ENCODE measurements around the gene ERC1.

The ERC1 gene

DNA sequence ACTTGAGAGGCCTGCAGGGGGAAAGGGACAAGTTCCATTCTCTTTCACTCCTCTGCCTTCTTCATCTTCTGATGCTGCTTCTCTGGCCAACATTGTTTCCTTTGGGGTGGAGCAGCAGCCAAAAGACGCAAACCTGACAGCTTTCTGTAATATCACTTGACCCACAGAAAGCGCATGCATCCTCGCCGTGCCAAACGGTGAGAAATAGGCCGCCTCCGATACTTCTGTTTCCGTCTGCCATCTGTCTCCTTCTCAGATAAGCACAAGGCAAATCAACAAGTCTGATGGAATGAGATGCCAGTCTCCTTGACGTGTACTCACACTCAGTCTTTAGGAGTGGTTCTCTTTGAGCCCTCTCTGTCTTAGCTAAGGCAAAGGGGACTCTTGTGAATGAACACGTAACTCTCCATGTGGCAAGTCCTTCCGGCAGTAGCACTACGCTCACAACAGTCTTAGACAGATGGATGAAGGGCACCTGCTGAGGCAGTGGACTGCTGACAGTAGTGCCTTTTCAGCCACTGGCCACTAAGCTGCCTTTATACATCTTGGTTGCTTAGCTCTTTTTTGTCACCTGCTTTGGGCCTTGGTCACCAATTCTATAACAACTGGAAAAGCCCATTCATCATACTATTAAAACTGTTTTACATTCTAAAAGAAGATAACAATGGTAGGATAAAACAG, 389.3 kb downstream of the ERC1 start:
- CTCF ChIA-PET = interaction anchor here (0.7 kb wide), 1 partner anchor 826 kb away, joined by 3 read pairs; no protein-coding TSS in a partner anchor
- POLR2A ChIA-PET = interaction anchor here (0.6 kb wide), 1 partner anchor 252 kb away, joined by 3 read pairs; no protein-coding TSS in a partner anchor
- Histone ChIP-seq H3K9me3 (ENCODE audit: control insufficient read depth, insufficient read depth, low read depth, low read length) (no peaks in the 10 kb centered on the region), H3K4me1 (ENCODE audit: control insufficient read depth, insufficient read depth, low read length) (no peaks in the 10 kb centered on the region), H3K4me3 (ENCODE audit: low read depth, low read length) (no peak overlapping the region), H3K27ac (ENCODE audit: extremely low read depth, low read depth, low read length) (no peak overlapping the region), H3K36me3 (ENCODE audit: control insufficient read depth in 2 of 2, insufficient read depth in 1 of 2, low read length in 2 of 2) (no peaks in the 10 kb centered on the region)
- no peak for TF ChIP-seq ZNF610 (tag by site-specific recombination; IDR thresholded peaks at IDR 0.05; ENCODE audit: borderline replicate concordance)
- TF ChIP-seq FEZF1 (tag by site-specific recombination; IDR thresholded peaks at IDR 0.05) = no peak
- no peak for TF ChIP-seq ZEB2 (tag by site-specific recombination; IDR thresholded peaks at IDR 0.05)
- no peak for TF ChIP-seq ZNF416 (tag by site-specific recombination; IDR thresholded peaks at IDR 0.05)
- TF ChIP-seq ZFP69B (tag by site-specific recombination; IDR thresholded peaks at IDR 0.05) = no peak
- no peak for TF ChIP-seq SP3 (tag by site-specific recombination; IDR thresholded peaks at IDR 0.05)
- TF ChIP-seq ZNF157 (tag by site-specific recombination; IDR thresholded peaks at IDR 0.05) = no peak
- no peak for TF ChIP-seq ZSCAN16 (tag by site-specific recombination; IDR thresholded peaks at IDR 0.05)
- no peak for TF ChIP-seq ZNF600 (tag by site-specific recombination; IDR thresholded peaks at IDR 0.05)
- no peak for TF ChIP-seq ZNF391 (tag by site-specific recombination; IDR thresholded peaks at IDR 0.05; ENCODE audit: borderline replicate concordance, low read depth)
- TF ChIP-seq ZNF10 (tag by site-specific recombination; IDR thresholded peaks at IDR 0.05) = no peak
- TF ChIP-seq ZNF350 (tag by site-specific recombination; IDR thresholded peaks at IDR 0.05) = no peak
- TF ChIP-seq, protein P1, sequence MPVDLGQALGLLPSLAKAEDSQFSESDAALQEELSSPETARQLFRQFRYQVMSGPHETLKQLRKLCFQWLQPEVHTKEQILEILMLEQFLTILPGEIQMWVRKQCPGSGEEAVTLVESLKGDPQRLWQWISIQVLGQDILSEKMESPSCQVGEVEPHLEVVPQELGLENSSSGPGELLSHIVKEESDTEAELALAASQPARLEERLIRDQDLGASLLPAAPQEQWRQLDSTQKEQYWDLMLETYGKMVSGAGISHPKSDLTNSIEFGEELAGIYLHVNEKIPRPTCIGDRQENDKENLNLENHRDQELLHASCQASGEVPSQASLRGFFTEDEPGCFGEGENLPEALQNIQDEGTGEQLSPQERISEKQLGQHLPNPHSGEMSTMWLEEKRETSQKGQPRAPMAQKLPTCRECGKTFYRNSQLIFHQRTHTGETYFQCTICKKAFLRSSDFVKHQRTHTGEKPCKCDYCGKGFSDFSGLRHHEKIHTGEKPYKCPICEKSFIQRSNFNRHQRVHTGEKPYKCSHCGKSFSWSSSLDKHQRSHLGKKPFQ (tag by site-specific recombination; IDR thresholded peaks at IDR 0.05) = no peak
- TF ChIP-seq ZNF202 (tag by site-specific recombination; IDR thresholded peaks at IDR 0.05; ENCODE audit: borderline replicate concordance) = no peak
- TF ChIP-seq ZNF501 (tag by site-specific recombination; IDR thresholded peaks at IDR 0.05) = no peak
- no peak for TF ChIP-seq ZNF138 (tag by site-specific recombination; IDR thresholded peaks at IDR 0.05; ENCODE audit: borderline replicate concordance)

DNA sequence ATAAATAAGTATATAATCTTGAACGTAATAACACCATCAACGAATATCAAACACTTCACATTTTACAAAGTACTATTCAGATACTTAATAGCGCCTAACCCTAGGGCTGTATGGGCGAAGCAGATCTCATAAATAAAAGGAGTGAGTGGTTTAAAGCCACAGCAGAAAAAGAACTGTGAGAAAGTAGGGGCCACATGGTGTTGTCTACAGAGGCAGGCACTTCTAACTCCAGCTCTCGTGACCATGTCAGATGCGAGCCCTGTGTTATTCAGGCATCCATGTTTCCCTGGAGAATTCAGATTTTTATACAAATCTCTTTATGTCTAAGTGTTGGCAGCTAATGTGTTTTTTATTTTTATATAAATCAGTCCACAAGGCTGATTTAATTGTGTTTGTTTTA, 391.1 kb downstream of the ERC1 start:
- no peaks in the 10 kb centered on the region for H3K9me3 ChIP-seq (ENCODE audit: control insufficient read depth, insufficient read depth, low read depth, low read length)
- POLR2A ChIA-PET = no interaction called here
- no peak overlapping the region for H3K4me3 ChIP-seq (ENCODE audit: low read depth, low read length)
- CTCF ChIA-PET = interaction anchor here (0.5 to 0.7 kb wide), 2 partner anchors 115 to 1093 kb away, joined by 4 read pairs; no protein-coding TSS in a partner anchor
- H3K27ac ChIP-seq (ENCODE audit: extremely low read depth, low read depth, low read length) = no peak overlapping the region
- TF ChIP-seq ZNF768 (tag by site-specific recombination; IDR thresholded peaks at IDR 0.05) = no peak
- TF ChIP-seq SALL2 (tag by site-specific recombination; IDR thresholded peaks at IDR 0.05; ENCODE audit: borderline replicate concordance) = no peak
- no peak for TF ChIP-seq ZNF138 (tag by site-specific recombination; IDR thresholded peaks at IDR 0.05; ENCODE audit: borderline replicate concordance)
- TF ChIP-seq ZNF211 (tag by site-specific recombination; IDR thresholded peaks at IDR 0.05; ENCODE audit: low read depth) = no peak
- TF ChIP-seq ZSCAN23 (tag by site-specific recombination; IDR thresholded peaks at IDR 0.05) = no peak
- TF ChIP-seq ZFP37 (tag by site-specific recombination; IDR thresholded peaks at IDR 0.05) = no peak
- no peak for TF ChIP-seq ZNF155 (tag by site-specific recombination; IDR thresholded peaks at IDR 0.05)
- TF ChIP-seq ZNF350 (tag by site-specific recombination; IDR thresholded peaks at IDR 0.05) = no peak
- TF ChIP-seq ZNF561 (tag by site-specific recombination; IDR thresholded peaks at IDR 0.05; ENCODE audit: borderline replicate concordance) = no peak
- TF ChIP-seq, protein P2, sequence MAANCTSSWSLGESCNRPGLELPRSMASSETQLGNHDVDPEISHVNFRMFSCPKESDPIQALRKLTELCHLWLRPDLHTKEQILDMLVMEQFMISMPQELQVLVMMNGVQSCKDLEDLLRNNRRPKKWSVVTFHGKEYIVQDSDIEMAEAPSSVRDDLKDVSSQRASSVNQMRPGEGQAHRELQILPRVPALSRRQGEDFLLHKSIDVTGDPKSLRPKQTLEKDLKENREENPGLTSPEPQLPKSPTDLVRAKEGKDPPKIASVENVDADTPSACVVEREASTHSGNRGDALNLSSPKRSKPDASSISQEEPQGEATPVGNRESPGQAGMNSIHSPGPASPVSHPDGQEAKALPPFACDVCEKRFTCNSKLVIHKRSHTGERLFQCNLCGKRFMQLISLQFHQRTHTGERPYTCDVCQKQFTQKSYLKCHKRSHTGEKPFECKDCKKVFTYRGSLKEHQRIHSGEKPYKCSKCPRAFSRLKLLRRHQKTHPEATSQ (tag by site-specific recombination; IDR thresholded peaks at IDR 0.05) = no peak
- no peak for TF ChIP-seq ZNF391 (tag by site-specific recombination; IDR thresholded peaks at IDR 0.05; ENCODE audit: borderline replicate concordance, low read depth)
- H3K36me3 ChIP-seq (ENCODE audit: control insufficient read depth in 2 of 2, insufficient read depth in 1 of 2, low read length in 2 of 2) = no peaks in the 10 kb centered on the region
- no peaks in the 10 kb centered on the region for H3K4me1 ChIP-seq (ENCODE audit: control insufficient read depth, insufficient read depth, low read length)
